ENCODE data around the gene EIF6.
"Not testable (repeated sequence)": the region's sequence is repeated elsewhere in the genome, so short reads cannot be mapped to it uniquely, and the experiment has no call there.

GRCh38 chr20:35262731-35263531 lies 21.6 kb downstream of the EIF6 start:
- TF ChIP-seq, protein P1, sequence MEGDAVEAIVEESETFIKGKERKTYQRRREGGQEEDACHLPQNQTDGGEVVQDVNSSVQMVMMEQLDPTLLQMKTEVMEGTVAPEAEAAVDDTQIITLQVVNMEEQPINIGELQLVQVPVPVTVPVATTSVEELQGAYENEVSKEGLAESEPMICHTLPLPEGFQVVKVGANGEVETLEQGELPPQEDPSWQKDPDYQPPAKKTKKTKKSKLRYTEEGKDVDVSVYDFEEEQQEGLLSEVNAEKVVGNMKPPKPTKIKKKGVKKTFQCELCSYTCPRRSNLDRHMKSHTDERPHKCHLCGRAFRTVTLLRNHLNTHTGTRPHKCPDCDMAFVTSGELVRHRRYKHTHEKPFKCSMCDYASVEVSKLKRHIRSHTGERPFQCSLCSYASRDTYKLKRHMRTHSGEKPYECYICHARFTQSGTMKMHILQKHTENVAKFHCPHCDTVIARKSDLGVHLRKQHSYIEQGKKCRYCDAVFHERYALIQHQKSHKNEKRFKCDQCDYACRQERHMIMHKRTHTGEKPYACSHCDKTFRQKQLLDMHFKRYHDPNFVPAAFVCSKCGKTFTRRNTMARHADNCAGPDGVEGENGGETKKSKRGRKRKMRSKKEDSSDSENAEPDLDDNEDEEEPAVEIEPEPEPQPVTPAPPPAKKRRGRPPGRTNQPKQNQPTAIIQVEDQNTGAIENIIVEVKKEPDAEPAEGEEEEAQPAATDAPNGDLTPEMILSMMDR (IDR thresholded peaks at IDR 0.05) = not testable (repeated sequence)
- TF ChIP-seq EZH2 (IDR thresholded peaks at IDR 0.05; ENCODE audit: borderline replicate concordance, insufficient read depth, low read depth, low read length, poor library complexity, severe bottlenecking) = not testable (repeated sequence)

All from B cell (primary cell).